ENCODE results near the gene CFH.

DNA sequence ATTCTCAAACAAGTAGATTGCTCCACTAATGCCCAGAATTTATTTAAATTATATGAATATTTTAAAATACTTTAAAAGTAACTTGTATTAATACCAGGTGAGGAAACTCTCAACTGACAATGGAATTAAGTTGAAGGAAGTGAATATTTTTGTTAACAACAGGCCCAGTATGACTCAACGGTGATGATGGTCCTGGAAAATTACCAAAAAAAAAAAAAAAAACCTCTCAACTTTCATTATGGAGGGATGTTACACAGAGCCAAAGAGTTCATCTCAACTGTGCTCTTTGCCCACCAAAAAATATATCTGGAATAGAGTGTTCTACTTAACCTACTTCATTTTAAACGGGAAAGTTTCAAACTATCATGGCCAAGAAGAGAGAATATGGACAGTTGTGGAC lies 28.3 kb downstream of the CFH start:
- TF ChIP-seq, protein P1, sequence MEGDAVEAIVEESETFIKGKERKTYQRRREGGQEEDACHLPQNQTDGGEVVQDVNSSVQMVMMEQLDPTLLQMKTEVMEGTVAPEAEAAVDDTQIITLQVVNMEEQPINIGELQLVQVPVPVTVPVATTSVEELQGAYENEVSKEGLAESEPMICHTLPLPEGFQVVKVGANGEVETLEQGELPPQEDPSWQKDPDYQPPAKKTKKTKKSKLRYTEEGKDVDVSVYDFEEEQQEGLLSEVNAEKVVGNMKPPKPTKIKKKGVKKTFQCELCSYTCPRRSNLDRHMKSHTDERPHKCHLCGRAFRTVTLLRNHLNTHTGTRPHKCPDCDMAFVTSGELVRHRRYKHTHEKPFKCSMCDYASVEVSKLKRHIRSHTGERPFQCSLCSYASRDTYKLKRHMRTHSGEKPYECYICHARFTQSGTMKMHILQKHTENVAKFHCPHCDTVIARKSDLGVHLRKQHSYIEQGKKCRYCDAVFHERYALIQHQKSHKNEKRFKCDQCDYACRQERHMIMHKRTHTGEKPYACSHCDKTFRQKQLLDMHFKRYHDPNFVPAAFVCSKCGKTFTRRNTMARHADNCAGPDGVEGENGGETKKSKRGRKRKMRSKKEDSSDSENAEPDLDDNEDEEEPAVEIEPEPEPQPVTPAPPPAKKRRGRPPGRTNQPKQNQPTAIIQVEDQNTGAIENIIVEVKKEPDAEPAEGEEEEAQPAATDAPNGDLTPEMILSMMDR (IDR thresholded peaks at IDR 0.05), result no peak
- no peak for TF ChIP-seq ZFX (IDR thresholded peaks at IDR 0.05; ENCODE audit: borderline replicate concordance)
